Endothelial cell of umbilical vein (primary cell): Measurements from ENCODE around the gene ASB8. TPM values are rescaled to one million over a fixed set of nuclear protein-coding genes. Genes with fewer than 3 reads are reported as not detected.

Experiments
- BruUV-seq: library from RNA; stranded (reverse); fragments of 400-500 nt; replicated peaks from 2 replicates; lab custom pipeline; 2021; lab: Mats Ljungman, UMichigan
- CTCF ChIA-PET: fragments of 300-600, 350-600 bp; sonication (Branson Sonifier 250); formaldehyde crosslinking; loops from one replicate; lab custom pipeline; 2021; ENCODE audit warnings: antibody characterized with exemption, inconsistent platforms; lab: Charles Lee
- POLR2A ChIA-PET: fragments of 300-600, 350-600 bp; sonication (Branson Sonifier 250); formaldehyde crosslinking; loops from one replicate; lab custom pipeline; 2021; ENCODE audit warnings: antibody characterized with exemption, inconsistent platforms; lab: Charles Lee
- DNase-seq: peaks from one replicate; pipeline ENCODE4 v3.0.0-alpha.2; 2011; ENCODE audit warnings: low read depth, low spot score
- FAIRE-seq: peaks from 2 replicates; lab custom pipeline; 2011; peaks lifted over from hg19 to GRCh38; lab: Jason Lieb, UNC
- H2AFZ ChIP-seq: 2 replicates; pipeline ENCODE4 v1.6.0; 2012; ENCODE audit warnings: low read depth, low read length, control low read depth, inconsistent platforms
- H3K27ac ChIP-seq: 2 replicates; pipeline ENCODE4 v1.5.1; 2011; ENCODE audit warnings: low read depth, mild to moderate bottlenecking, control low read depth, low read length, moderate library complexity; ENCODE audit not compliant: insufficient read depth
- H3K27me3 ChIP-seq, 2 experiments: 2 replicates each; pipeline versions ENCODE4 v1.6.0 to v1.6.1; 2011; ENCODE audit warnings: low read length in 2 of 2, mixed read lengths in 1 of 2; ENCODE audit not compliant: control insufficient read depth in 2 of 2, insufficient read depth in 2 of 2
- H3K36me3 ChIP-seq, 2 experiments: 2 replicates in 1 of 2; 3 replicates in 1 of 2; pipeline ENCODE4 v1.5.1; 2011; ENCODE audit warnings: low read length in 2 of 2, mild to moderate bottlenecking in 1 of 2, moderate library complexity in 1 of 2; ENCODE audit not compliant: control insufficient read depth in 2 of 2, insufficient read depth in 2 of 2; ENCODE audit errors: extremely low read depth in 1 of 2
- H3K4me1 ChIP-seq: 3 replicates; pipeline ENCODE4 v1.5.1; 2011; ENCODE audit warnings: mild to moderate bottlenecking, low read length; ENCODE audit not compliant: control insufficient read depth, insufficient read depth; ENCODE audit errors: extremely low read depth
- H3K4me2 ChIP-seq: 2 replicates; pipeline ENCODE4 v1.6.1; 2011; ENCODE audit warnings: low read length, control low read depth, mixed read lengths; ENCODE audit not compliant: insufficient read depth
- H3K4me3 ChIP-seq, 3 experiments: fragments of 200-600 bp in 1 of 3; sonication (generic), shearing (Covaris generic) in 1 of 3; replicated peaks in 1 of 3; 2 replicates each; pipeline ENCODE4 v1.5.1; 2011 to 2016; ENCODE audit warnings: control low read depth in 3 of 3, low read length in 3 of 3, mild to moderate bottlenecking in 2 of 3, inconsistent platforms in 1 of 3, low read depth in 1 of 3, moderate library complexity in 1 of 3; ENCODE audit not compliant: insufficient read depth in 1 of 3
- H3K79me2 ChIP-seq: 2 replicates; pipeline ENCODE4 v1.6.0; 2012; ENCODE audit warnings: low read length, inconsistent platforms; ENCODE audit not compliant: control insufficient read depth, insufficient read depth
- H3K9ac ChIP-seq: replicated peaks from 2 replicates; pipeline ENCODE3; 2011; ENCODE audit warnings: low read length, control low read depth; ENCODE audit not compliant: insufficient read depth; ENCODE audit errors: extremely low read depth
- H3K9me1 ChIP-seq: replicated peaks from 3 replicates; pipeline ENCODE4 v1.6.0; 2011; ENCODE audit warnings: mild to moderate bottlenecking, low read length; ENCODE audit not compliant: control insufficient read depth, insufficient read depth; ENCODE audit errors: extremely low read depth
- H3K9me3 ChIP-seq: replicated peaks from 2 replicates; pipeline ENCODE4 v1.5.1; 2012; ENCODE audit warnings: low read length, inconsistent platforms; ENCODE audit not compliant: control insufficient read depth, insufficient read depth
- H4K20me1 ChIP-seq: replicated peaks from 2 replicates; pipeline ENCODE3; 2011; ENCODE audit warnings: mild to moderate bottlenecking, low read length; ENCODE audit not compliant: control insufficient read depth, insufficient read depth; ENCODE audit errors: extremely low read depth
- CTCF ChIP-seq, 2 donors: IDR thresholded peaks; 1 replicate in 1 of 2; 2 replicates in 1 of 2; pipeline ENCODE4 v1.5.1; 2011; ENCODE audit warnings: low read length in 2 of 2, mild to moderate bottlenecking in 2 of 2, moderate library complexity in 2 of 2, control low read depth in 1 of 2, inconsistent platforms in 1 of 2, low read depth in 1 of 2; ENCODE audit not compliant: insufficient read depth in 1 of 2; ENCODE audit errors: extremely low read depth in 1 of 2
- EZH2 ChIP-seq: IDR thresholded peaks from 2 replicates; pipeline ENCODE4 v1.6.1; 2012; ENCODE audit warnings: borderline replicate concordance, low read depth, mild to moderate bottlenecking, moderate library complexity, low read length, inconsistent platforms; ENCODE audit not compliant: severe bottlenecking
- FOS ChIP-seq: IDR thresholded peaks from 2 replicates; pipeline ENCODE4 v1.6.1; 2011; ENCODE audit warnings: mild to moderate bottlenecking, low read length, moderate library complexity, borderline replicate concordance; ENCODE audit not compliant: insufficient read depth
- GATA2 ChIP-seq: IDR thresholded peaks from 2 replicates; pipeline ENCODE4 v1.7.0; 2011; ENCODE audit warnings: low read depth, mild to moderate bottlenecking, moderate library complexity, mixed read lengths, low read length; ENCODE audit not compliant: insufficient read length, insufficient read depth
- JUN ChIP-seq: IDR thresholded peaks from 2 replicates; pipeline ENCODE4 v1.6.1; 2011; ENCODE audit warnings: borderline replicate concordance, low read depth; ENCODE audit not compliant: insufficient read length, insufficient read depth
- MAX ChIP-seq: IDR thresholded peaks from 2 replicates; pipeline ENCODE4 v1.6.1; 2011; ENCODE audit not compliant: insufficient read depth, insufficient read length
- MYC ChIP-seq: IDR thresholded peaks from one replicate; pipeline ENCODE4 v1.6.1; 2011; ENCODE audit warnings: mild to moderate bottlenecking, low read depth, low read length
- POLR2A ChIP-seq: IDR thresholded peaks from 2 replicates; pipeline ENCODE4 v1.6.1; 2012; ENCODE audit warnings: low read depth, mild to moderate bottlenecking, control low read depth, low read length
- POLR2AphosphoS5 ChIP-seq: IDR thresholded peaks from 2 replicates; pipeline ENCODE4 v1.6.1; 2012; ENCODE audit warnings: low read depth, mild to moderate bottlenecking, control low read depth, low read length, moderate library complexity; ENCODE audit not compliant: insufficient read depth
- dilution Hi-C: fragments of 300-500 bp; cut with MboI; formaldehyde crosslinking; loops from one replicate; pipeline ENCODE4 v1.15.0; 2019; ENCODE audit warnings: low sequenced_read_pairs; ENCODE audit not compliant: extremely low pct_ligation_motif_present
- intact Hi-C: fragments of 100-400 bp; cut with micrococcal nuclease; formaldehyde crosslinking; loops from one replicate; pipeline ENCODE4 v1.10.0; 2022
- polyA plus RNA-seq, 4 experiments: library from polyadenylated mRNA; depleted of rRNA in 3 of 4; stranded (reverse) in 3 of 4; unstranded in 1 of 4; fragments of >200 nt; gene quantifications; 2 replicates each; pipeline versions ENCODE4 v1.2.1 to v1.2.3, GENCODE V29; 2011 to 2012; ENCODE audit warnings: missing spikeins in 1 of 4
- total RNA-seq: library from RNA; stranded (reverse); gene quantifications from 2 replicates; pipeline ENCODE4 v1.2.3, GENCODE V29; 2021

Gene ASB8
- total and polyA plus RNA-seq, 2 donors (not counting 3 experiments of a cell fraction or from before 2014, with no cell fraction given) = 14.9 to 29.7 TPM

- FAIRE-seq = no peak
- CTCF ChIA-PET = interaction anchor here (1.0 kb wide), 1 partner anchor 10 kb away, joined by 4 read pairs; no protein-coding TSS in a partner anchor
- POLR2A ChIA-PET = no interaction called here
Measured at GRCh38 chr12:48180857-48181495, 23.7 kb upstream of the ASB8 start.

GRCh38 chr12:48180424-48180823, 23.1 kb upstream of the ASB8 start:
- H4K20me1 ChIP-seq = no peaks in the 10 kb centered on the region
- H3K27me3 ChIP-seq = peaks cover 64 to 66% of the 10 kb centered on the region in 2 experiments
- intact Hi-C loops (loop anchor here (5.0 kb wide), 1 partner anchor 272 kb away; no protein-coding TSS in a partner anchor), dilution Hi-C loops (no loop called here)
- H3K36me3 ChIP-seq = no peaks in the 10 kb centered on the region
- no peaks in the 10 kb centered on the region for H3K4me1 ChIP-seq
- no peak overlapping the region for H2AFZ ChIP-seq
- H3K4me3 ChIP-seq = no peak overlapping the region
- FAIRE-seq (no peak), DNase-seq (no peak)
- CTCF ChIA-PET = interaction anchor here (1.0 to 1.5 kb wide), 3 partner anchors 9 to 438 kb away, joined by 3 to 4 read pairs (median 4); no protein-coding TSS in a partner anchor
- no peak overlapping the region for H3K9ac ChIP-seq
- no peaks in the 10 kb centered on the region for H3K9me1 ChIP-seq
- TF ChIP-seq EZH2 (no peak), POLR2A (no peak), CTCF (IDR thresholded peaks at IDR 0.05; ENCODE audit: extremely low read depth in 1 of 2, insufficient read depth in 1 of 2, low read depth in 1 of 2, low read length in 2 of 2) (no peak), POLR2AphosphoS5 (no peak), MAX (no peak), JUN (no peak), FOS (no peak), GATA2 (no peak), MYC (no peak)
- no peaks in the 10 kb centered on the region for H3K9me3 ChIP-seq
- H3K27ac ChIP-seq = no peak overlapping the region
- no peaks in the 10 kb centered on the region for H3K79me2 ChIP-seq
- POLR2A ChIA-PET = no interaction called here
- H3K4me2 ChIP-seq = no peak overlapping the region
- no TSS peak for BruUV-seq

More at GRCh38 chr12:48180857-48181495, 23.7 kb upstream of the ASB8 start:
- H3K4me3 ChIP-seq = no peak overlapping the region
- H3K9me3 ChIP-seq = no peaks in the 10 kb centered on the region
- DNase-seq = no peak
- H2AFZ ChIP-seq = no peak overlapping the region
- no peaks in the 10 kb centered on the region for H4K20me1 ChIP-seq
- H3K79me2 ChIP-seq = no peaks in the 10 kb centered on the region
- no peak overlapping the region for H3K27ac ChIP-seq
- no peaks in the 10 kb centered on the region for H3K36me3 ChIP-seq
- no TSS peak for BruUV-seq
- H3K4me2 ChIP-seq = no peak overlapping the region
- no peak for TF ChIP-seq FOS
- H3K4me1 ChIP-seq = no peaks in the 10 kb centered on the region
- dilution Hi-C loops = no loop called here
- peaks cover 65 to 66% of the 10 kb centered on the region in 2 experiments for H3K27me3 ChIP-seq
- intact Hi-C loops = loop anchor here (5.0 kb wide), 1 partner anchor 271 kb away; no protein-coding TSS in a partner anchor
- no peak overlapping the region for H3K9ac ChIP-seq
- no peaks in the 10 kb centered on the region for H3K9me1 ChIP-seq
